ENCODE measurements around the gene BRD9. TPM values are rescaled to one million over a fixed set of nuclear protein-coding genes. Genes with fewer than 3 reads are reported as not detected.
"Not testable (repeated sequence)": the region's sequence is repeated elsewhere in the genome, so short reads cannot be mapped to it uniquely, and the experiment has no call there.

The BRD9 gene
- total RNA-seq, 2 donors from 2014 or later: 17.9 to 46.2 TPM

DNA sequence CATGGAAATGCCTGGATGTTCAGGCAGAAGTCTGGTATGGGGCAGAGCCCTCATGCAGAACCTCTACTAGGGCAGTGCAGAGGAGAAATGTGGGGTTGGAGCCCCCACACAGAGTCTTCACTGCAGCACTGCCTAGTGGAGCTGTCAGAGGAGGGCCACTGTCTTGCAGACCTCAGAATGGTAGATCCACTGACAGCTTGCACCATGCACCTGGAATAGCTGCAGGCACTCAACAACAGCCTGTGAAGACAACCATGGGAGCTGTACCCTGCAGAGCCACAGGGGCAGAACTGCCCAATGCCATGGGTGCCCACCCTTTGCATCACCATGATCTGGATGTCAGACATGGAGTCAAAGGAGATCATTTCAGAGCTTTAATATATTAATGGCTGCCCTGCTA lies 37.0 kb upstream of the BRD9 start:
- no peak for TF ChIP-seq POLR2A (IDR thresholded peaks at IDR 0.05)
- TF ChIP-seq, protein P1, sequence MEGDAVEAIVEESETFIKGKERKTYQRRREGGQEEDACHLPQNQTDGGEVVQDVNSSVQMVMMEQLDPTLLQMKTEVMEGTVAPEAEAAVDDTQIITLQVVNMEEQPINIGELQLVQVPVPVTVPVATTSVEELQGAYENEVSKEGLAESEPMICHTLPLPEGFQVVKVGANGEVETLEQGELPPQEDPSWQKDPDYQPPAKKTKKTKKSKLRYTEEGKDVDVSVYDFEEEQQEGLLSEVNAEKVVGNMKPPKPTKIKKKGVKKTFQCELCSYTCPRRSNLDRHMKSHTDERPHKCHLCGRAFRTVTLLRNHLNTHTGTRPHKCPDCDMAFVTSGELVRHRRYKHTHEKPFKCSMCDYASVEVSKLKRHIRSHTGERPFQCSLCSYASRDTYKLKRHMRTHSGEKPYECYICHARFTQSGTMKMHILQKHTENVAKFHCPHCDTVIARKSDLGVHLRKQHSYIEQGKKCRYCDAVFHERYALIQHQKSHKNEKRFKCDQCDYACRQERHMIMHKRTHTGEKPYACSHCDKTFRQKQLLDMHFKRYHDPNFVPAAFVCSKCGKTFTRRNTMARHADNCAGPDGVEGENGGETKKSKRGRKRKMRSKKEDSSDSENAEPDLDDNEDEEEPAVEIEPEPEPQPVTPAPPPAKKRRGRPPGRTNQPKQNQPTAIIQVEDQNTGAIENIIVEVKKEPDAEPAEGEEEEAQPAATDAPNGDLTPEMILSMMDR (IDR thresholded peaks at IDR 0.05): no peak
- TF ChIP-seq POLR2AphosphoS5 (IDR thresholded peaks at IDR 0.05): no peak
- H3K4me3 ChIP-seq: no peak overlapping the region
- intact Hi-C loops (cut with DNase I): loop anchor here (5.0 to 10.0 kb wide), 2 partner anchors 73 to 245 kb away; no protein-coding TSS in a partner anchor
- no peak overlapping the region for H3K27ac ChIP-seq
- no peaks in the 10 kb centered on the region for H3K4me1 ChIP-seq (replicated peaks)
- no peaks in the 10 kb centered on the region for H3K27me3 ChIP-seq (replicated peaks; ENCODE audit: insufficient read depth)
- no peaks in the 10 kb centered on the region for H3K9me3 ChIP-seq
- no peak for DNase-seq (ENCODE audit: low spot score)
- H3K36me3 ChIP-seq: no peaks in the 10 kb centered on the region

DNA sequence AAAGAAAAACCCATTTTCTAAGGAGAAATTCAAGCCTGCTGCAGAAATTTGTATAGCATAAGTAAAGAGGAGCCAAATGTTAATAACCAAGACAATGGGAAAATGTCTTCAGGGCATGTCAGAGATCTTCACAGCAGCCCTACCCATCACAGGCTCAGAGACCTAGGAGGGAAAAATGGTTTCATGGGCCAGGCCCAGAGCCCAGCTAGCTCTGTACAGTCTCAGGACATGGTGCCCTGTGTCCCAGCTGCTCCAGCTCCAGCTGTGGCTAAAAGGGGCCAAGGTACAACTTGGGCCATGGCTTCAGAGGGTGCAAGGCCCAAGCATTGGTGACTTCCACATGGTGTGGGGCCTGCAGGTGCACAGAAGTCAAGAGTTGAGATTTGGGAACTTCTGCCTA lies 36.6 kb upstream of the BRD9 start:
- DNase-seq (ENCODE audit: low spot score): not testable (repeated sequence)
- intact Hi-C loops (cut with DNase I): loop anchor here (5.0 to 10.0 kb wide), 2 partner anchors 73 to 246 kb away; no protein-coding TSS in a partner anchor

DNA sequence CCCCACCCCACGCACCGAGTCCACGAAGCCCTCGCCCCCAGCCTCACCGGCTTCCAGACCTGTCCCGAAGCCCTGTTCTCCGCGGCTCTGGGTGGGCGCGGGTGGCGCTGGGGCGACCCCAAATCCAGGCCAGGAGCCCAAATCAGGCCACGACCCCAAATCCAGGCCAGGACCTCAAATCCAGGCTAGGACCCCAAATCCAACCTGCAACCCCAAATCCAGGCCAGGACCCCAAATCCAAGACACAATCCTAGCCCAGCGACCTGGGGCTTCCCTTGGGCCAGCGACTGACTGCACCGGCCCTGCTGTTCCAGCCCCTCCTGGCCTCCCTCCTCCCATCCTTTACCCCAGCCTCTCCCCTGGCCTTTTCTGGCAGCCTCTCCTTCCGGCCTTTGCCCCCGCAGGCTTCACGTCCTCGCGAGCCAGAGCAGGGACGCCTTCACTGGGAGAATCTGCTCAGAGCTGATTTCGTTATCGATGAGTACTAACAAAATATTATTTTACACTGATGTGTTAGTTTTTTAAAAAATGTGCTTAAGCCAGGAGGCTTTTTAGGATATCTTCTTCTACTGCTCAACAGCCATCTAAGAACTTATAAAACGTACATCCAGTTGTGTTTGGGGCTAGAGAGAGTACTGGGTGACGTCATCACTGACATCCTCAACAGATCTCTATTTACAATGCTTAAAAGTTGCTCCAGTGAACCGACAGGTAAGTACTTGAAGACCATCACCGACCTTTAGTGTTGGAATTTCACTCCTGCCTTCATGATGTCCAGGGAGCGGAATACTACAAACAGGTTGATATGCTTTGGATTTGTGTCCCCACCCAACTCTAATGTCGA lies 34.8 kb upstream of the BRD9 start:
- Histone ChIP-seq H3K4me3 (no peak overlapping the region), H3K36me3 (no peaks in the 10 kb centered on the region), H3K4me1 (replicated peaks) (no peaks in the 10 kb centered on the region), H3K27me3 (replicated peaks; ENCODE audit: insufficient read depth) (no peaks in the 10 kb centered on the region), H3K27ac (no peak overlapping the region), H3K9me3 (no peaks in the 10 kb centered on the region)
- no peak for TF ChIP-seq POLR2A (IDR thresholded peaks at IDR 0.05)
- TF ChIP-seq POLR2AphosphoS5 (IDR thresholded peaks at IDR 0.05): no peak
- TF ChIP-seq, protein P1 (IDR thresholded peaks at IDR 0.05): no peak
- intact Hi-C loops (cut with DNase I): loop anchor here (5.0 to 10.0 kb wide), 2 partner anchors 75 to 247 kb away; no protein-coding TSS in a partner anchor
- DNase-seq (ENCODE audit: low spot score): no peak
- WGBS: 81% methylated on average over 29 of the region's 30 CpGs

More for the DNA sequence above, 36.6 kb upstream of the BRD9 start:
- H3K4me3 ChIP-seq; H3K4me1 ChIP-seq (replicated peaks); H3K27ac ChIP-seq; H3K27me3 ChIP-seq (replicated peaks; ENCODE audit: insufficient read depth); H3K36me3 ChIP-seq; H3K9me3 ChIP-seq: not testable (repeated sequence)

DNA sequence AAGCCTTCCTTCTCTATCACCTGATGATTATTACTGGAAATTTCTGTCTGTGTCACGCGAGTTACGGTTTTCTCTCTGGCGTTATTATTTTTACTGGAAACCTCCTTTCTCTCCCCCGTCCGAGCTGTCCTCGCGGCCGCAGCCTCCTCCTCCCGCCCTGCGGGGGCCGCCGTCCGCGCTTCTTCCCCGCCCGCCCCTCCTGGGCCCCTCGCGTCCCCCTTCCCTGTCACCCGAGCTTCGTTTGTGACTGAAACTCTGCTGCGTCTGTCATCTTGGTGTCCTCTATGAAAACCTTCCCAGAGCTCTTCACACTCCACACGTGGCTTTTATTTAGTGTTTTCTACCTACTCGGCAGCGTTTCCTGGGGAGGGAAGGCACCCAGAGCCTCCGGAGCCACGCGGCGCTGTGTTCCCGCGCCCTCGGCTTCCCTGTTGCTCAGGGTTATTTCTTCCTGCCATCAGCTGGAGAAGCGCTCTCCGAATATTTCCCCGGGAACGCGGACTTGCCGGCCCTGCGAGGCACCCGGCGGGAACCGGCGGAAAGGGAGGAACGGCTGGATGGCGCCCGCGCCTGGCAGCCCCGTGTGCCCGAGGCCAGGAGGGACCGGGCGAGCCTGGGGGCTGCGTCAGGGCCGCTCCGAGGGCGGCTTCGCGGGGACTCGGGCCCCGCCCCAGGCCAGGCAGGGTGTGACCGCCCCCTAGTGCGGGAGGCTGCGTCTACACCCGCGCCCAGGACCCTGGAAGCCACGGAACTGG lies 34.0 kb upstream of the BRD9 start:
- no peaks in the 10 kb centered on the region for H3K27me3 ChIP-seq (replicated peaks; ENCODE audit: insufficient read depth)
- no peaks in the 10 kb centered on the region for H3K36me3 ChIP-seq
- peak overlapping the region in 1 of 2 donors; percentile 19 for H3K4me3 ChIP-seq
- DNase-seq (ENCODE audit: low spot score): no peak
- TF ChIP-seq POLR2AphosphoS5 (IDR thresholded peaks at IDR 0.05): no peak
- TF ChIP-seq, protein P1 (IDR thresholded peaks at IDR 0.05): peak in 1 of 4 experiments; percentile 28
- H3K9me3 ChIP-seq: no peaks in the 10 kb centered on the region
- WGBS: 5% methylated on average over 65 of the region's 65 CpGs
- peak overlapping the region in 1 of 2 donors; percentile 34 for H3K27ac ChIP-seq
- intact Hi-C loops (cut with DNase I): loop anchor here (5.0 to 10.0 kb wide), 2 partner anchors 76 to 248 kb away; no protein-coding TSS in a partner anchor
- no peaks in the 10 kb centered on the region for H3K4me1 ChIP-seq (replicated peaks)

DNA sequence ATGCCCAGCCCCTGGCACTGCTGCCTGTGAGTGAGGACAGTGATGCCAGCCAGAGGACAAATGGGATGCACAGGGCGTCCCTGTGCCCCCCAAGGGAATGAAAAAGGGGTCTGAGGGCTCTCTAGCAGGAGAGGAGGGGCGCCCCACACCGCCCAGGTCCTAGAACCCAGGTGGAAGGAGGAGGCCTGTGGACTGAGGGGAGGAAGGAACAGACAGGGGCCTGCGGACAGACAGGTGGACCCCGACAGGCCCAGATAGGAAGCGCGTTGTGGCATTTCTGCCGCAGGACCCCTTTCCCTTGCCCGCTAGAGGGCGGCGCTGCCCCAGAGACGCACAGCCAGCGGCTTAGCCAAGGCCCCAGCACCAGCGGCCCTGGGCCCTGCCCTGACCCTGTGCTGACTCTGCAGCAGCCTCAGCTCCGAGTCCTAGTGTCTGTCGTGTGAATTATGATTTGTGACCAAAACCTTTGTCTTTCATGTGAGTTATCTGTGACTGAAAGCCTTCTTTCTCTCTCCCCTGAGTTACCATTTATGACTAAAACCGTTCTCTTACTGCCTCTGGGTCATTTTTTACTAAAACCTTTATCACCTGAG lies 30.8 kb upstream of the BRD9 start:
- intact Hi-C loops (cut with DNase I): loop anchor here (5.0 to 10.0 kb wide), 3 partner anchors 219 to 719 kb away; no protein-coding TSS in a partner anchor

More for the DNA sequence above, 30.8 kb upstream of the BRD9 start:
- TF ChIP-seq POLR2AphosphoS5 (IDR thresholded peaks at IDR 0.05): no peak
- TF ChIP-seq, protein P1 (IDR thresholded peaks at IDR 0.05): peak; percentile 66 to 87 (median 74)
- no peak for TF ChIP-seq POLR2A (IDR thresholded peaks at IDR 0.05)
- peak; percentile 64 for DNase-seq (ENCODE audit: low spot score)
- H3K4me3 ChIP-seq: no peak overlapping the region
- no peak overlapping the region for H3K27ac ChIP-seq
- H3K27me3 ChIP-seq (replicated peaks; ENCODE audit: insufficient read depth): no peaks in the 10 kb centered on the region
- no peaks in the 10 kb centered on the region for H3K36me3 ChIP-seq
- 17% methylated on average over 17 of the region's 17 CpGs for WGBS
- H3K9me3 ChIP-seq: no peaks in the 10 kb centered on the region
- no peaks in the 10 kb centered on the region for H3K4me1 ChIP-seq (replicated peaks)

Measured in prostate gland (tissue), 2 donors.